GM21723 (cell line): ENCODE measurements around the gene CDH13.

ENCODE experiments used
- ATAC-seq: cut with Tn5 transposase; IDR thresholded peaks from one replicate; pipeline ENCODE4 v1.9.1; 2021; ENCODE audit warnings: mild to moderate bottlenecking, moderate library complexity; ENCODE audit not compliant: unreplicated experiment

The CDH13 gene

GRCh38 chr16:82878466-82878865, 251.7 kb downstream of the CDH13 start:
- ATAC-seq = no peak

- ATAC-seq = no peak
These were observed 253.6 kb downstream of the CDH13 start for GRCh38 chr16:82880346-82880745.

GRCh38 chr16:82881516-82881915, 254.7 kb downstream of the CDH13 start:
- ATAC-seq = no peak

- no peak for ATAC-seq
These were observed 255.5 kb downstream of the CDH13 start for GRCh38 chr16:82882226-82882625.

- no peak for ATAC-seq
These were observed 256.4 kb downstream of the CDH13 start for GRCh38 chr16:82882982-82883835.

- ATAC-seq = no peak
These were observed 257.6 kb downstream of the CDH13 start for GRCh38 chr16:82884320-82884898.

GRCh38 chr16:82886146-82886545, 259.4 kb downstream of the CDH13 start:
- no peak for ATAC-seq

GRCh38 chr16:82888591-82889001, 261.8 kb downstream of the CDH13 start:
- ATAC-seq = no peak

- ATAC-seq = no peak
These were observed 264.7 kb downstream of the CDH13 start for GRCh38 chr16:82891424-82891823.

GRCh38 chr16:82891918-82892317, 265.1 kb downstream of the CDH13 start:
- no peak for ATAC-seq

GRCh38 chr16:82892324-82892723, 265.6 kb downstream of the CDH13 start:
- ATAC-seq = no peak

GRCh38 chr16:82895843-82896242, 269.1 kb downstream of the CDH13 start:
- no peak for ATAC-seq

- no peak for ATAC-seq
These were observed 272.2 kb downstream of the CDH13 start for GRCh38 chr16:82899006-82899405.

GRCh38 chr16:82899731-82900450, 273.1 kb downstream of the CDH13 start:
- no peak for ATAC-seq

- no peak for ATAC-seq
These were observed 273.8 kb downstream of the CDH13 start for GRCh38 chr16:82900559-82900958.

- no peak for ATAC-seq
These were observed 285.2 kb downstream of the CDH13 start for GRCh38 chr16:82911925-82912324.

GRCh38 chr16:82915139-82915824, 288.5 kb downstream of the CDH13 start:
- ATAC-seq = no peak

- ATAC-seq = no peak
These were observed 291.3 kb downstream of the CDH13 start for GRCh38 chr16:82917886-82918595.

GRCh38 chr16:82924075-82924854, 297.5 kb downstream of the CDH13 start:
- ATAC-seq = no peak

GRCh38 chr16:82926500-82926899, 299.7 kb downstream of the CDH13 start:
- ATAC-seq = no peak
